Measurements from ENCODE around the gene DNAAF1.
"Not testable (repeated sequence)": the region's sequence is repeated elsewhere in the genome, so short reads cannot be mapped to it uniquely, and the experiment has no call there.

DNAAF1 gene

DNA sequence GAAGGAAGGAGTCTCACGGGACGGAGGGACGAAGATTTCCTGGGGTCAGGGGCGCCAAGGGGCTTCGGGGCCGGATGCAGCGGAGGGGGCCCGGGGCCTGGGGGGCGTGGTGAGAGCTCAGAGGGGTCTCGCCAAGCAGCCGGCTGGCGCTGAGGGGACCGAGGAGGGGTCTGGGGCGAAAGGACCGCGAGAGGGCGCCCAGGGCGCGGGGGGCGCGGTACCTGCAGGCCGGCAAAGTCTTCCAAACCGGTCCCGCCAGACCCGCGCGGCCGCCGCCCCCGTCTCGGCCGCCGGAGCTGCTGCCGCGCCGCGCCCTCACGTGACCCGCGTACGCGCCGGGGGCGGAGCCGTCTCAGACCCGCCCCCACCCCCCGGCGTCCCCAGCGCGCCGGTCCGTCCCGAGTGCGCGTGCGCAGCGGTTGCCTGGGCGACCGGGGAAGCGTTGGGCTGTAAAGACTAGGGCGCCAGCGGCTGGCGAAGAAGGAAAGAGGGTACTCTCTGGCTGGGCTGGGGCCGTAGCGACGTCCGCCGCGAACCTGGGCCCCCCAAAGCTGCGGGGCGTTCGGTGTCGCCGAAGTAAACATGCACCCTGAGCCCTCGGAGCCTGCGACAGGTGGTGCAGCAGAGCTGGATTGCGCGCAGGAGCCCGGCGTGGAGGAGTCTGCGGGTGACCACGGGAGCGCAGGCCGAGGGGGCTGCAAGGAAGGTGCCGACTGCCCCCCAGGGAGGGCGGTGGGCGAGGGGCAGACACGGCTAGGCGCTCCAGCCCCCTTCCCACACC is at the start of gene DNAAF1, which contains the start of gene HSDL1:
Gene DNAAF1, plus strand, starts transcription at position 450 of the 781 bp plus-strand sequence. Its CDS starts 133 bp downstream, at position 583.
Gene HSDL1, minus strand, starts transcription at position 319 of the 781 bp plus-strand sequence. CDS start 13,856 bp downstream, outside the sequence.
- peak; percentile 44 for DNase-seq

- DNase-seq = no peak
These were observed 49.6 kb upstream of the DNAAF1 start for GRCh38 chr16:84095466-84095865.

DNA sequence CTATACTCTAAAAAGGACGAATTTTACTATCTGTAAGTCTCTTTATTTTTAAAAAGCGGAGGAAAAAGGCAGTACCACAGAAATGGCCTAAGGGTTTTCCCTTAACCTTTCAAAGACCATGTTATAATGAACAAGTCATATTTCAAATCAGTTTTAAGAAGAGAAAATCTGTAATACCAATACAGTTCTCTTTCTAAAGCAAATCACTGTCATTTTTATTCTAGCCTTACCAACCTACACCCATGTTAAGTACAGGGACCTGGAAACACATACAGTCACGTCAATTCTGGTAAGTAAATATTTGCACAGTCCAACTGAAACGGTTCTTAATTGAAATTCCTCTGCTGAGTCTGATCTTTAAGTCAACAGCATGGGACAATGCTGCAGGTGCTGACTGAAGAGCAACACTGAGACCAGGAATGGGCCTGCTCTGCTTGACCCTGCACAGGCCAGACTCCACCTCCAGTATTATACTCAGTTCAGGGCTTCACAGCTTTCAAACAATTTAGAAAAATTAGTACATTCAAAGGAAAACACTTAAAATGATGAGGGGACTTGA is 48.6 kb upstream of the DNAAF1 start:
- peak; percentile 78 for DNase-seq

GRCh38 chr16:84098939-84099338 is 46.2 kb upstream of the DNAAF1 start:
- DNase-seq = no peak

DNA sequence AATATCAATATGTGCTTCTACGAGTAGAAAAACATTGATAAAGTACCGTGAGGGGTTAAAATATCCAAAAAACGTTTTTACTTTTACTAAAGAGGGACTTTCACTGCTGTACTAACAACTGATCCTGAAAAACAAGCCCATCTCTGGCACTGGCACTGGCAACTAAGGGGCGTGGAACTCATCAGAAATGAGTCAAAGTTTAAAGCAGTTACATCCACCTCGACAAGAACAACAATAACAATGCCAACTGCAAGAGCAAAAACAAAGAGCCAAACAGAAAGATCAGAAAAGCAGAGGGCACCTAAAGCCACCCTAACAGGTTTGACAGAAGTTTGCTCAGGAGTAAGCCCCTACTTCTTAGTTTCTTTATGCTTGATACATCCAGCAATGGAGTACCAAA is 41.4 kb upstream of the DNAAF1 start:
- no peak for DNase-seq

GRCh38 chr16:84104231-84104630 is 40.9 kb upstream of the DNAAF1 start:
- no peak for DNase-seq

GRCh38 chr16:84105301-84105815 is 39.8 kb upstream of the DNAAF1 start:
- DNase-seq = no peak

DNA sequence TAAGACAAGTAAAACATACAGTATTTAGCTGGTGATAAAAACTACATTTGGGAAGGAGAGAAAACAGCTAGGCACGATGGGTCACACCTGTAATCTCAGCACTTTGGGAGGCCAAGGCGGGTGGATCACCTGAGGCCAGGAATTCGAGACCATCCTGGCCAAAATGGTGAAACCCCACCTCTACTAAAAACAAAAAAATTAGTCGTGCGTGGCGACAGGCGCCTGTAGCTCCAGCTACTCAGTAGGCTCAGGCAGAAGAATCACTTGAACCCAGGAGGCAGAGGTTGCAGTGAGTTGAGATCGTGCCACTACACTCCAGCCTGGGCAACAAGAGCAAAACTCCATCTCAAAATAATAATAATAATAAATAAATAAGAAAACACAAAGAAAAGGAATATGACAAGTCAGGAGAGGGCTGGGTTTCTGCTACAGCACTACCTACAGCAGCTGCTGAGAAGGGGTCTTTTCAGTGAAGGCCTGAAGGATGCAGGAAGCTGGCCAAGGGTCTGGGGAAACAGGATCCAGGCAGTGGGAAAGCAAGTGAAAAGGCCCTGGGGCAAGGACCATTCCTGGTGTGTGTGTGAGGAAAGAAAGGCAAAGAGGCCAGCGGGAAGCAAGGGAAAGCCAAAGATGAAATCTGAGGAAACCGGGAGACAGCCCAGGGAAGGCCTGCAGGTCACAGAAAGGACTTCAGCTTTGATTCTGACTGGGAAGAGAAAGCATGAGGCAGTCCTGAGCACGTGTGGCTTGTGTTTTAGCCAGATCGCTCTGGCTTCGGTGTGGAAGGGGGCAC is 39.0 kb upstream of the DNAAF1 start:
- no peak for DNase-seq

DNA sequence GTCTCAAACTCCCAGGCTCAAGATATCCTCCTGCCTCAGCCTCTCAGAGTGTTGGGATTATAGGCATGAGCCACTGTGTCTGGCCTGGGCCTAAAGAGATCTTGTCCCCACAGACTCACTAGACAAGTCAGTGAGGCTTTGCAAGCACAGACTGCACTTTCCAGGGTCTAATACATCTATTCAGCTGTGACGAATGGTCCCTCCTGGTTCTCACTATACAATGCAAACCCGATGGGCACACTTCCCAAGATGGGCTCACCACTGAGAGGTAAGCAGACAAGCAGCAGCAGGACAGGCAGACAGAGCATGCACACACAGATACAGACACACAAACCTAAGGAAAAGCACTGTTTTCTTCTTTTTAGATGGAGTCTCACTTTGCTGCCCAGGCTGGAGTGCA is 37.2 kb upstream of the DNAAF1 start:
- DNase-seq = no peak

DNA sequence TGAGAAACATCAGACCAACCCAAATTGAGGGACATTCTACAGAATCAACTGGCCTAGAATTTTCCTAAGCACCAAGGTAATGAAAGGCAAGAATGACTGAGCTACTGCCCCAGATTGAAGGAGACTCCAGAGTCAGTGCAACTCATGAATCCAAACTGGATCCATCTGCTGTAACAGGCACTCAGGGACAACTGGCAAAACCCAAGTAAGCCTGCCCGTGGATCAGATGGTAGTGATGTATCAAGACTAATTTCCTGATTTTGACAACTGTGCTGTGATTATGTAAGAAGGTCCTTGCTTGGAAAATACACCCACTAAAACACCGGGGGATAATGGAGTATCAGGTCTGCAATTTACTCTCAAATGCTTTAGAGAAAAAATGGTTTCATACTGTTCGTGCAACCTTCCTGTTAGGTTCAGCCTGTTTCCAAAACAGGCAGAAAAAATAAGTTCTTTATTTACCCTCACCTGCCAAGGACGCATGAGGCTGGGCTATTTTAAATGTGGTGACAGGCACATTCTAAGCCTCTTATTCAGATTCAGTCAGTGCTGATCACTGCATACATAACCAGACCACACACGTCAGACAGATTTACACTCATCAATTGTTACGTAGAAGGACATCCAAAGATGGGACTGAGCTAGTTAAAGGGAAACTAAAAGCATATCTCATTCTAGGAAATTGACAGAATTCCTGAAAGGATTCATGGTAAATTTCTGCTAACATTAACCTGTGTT is 35.3 kb upstream of the DNAAF1 start:
- DNase-seq = no peak

DNA sequence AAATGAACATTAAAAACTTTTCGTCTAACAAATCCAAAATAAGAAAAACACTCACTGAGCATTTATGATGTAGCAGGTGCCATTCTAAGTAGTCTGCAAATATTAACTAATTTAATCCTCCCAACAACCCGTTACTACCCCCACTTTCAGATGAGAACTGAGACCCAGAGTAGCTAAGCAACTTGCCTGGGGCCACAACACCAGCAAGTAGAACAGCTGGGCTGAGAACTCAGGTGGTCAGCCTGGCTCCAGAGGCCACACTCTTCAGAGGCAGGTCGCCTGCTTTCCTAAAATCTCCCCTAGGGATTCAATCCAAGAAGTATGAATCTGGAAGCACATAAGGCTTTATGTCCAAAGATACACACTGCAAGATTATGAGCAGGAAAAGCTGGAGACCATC is 34.6 kb upstream of the DNAAF1 start:
- no peak for DNase-seq

- DNase-seq = no peak
These were observed 33.6 kb upstream of the DNAAF1 start for GRCh38 chr16:84111525-84111924.

- not testable (repeated sequence) for DNase-seq
These were observed 33.2 kb upstream of the DNAAF1 start for GRCh38 chr16:84111949-84112348.

GRCh38 chr16:84115919-84116719 is 29.0 kb upstream of the DNAAF1 start:
- DNase-seq = no peak

DNA sequence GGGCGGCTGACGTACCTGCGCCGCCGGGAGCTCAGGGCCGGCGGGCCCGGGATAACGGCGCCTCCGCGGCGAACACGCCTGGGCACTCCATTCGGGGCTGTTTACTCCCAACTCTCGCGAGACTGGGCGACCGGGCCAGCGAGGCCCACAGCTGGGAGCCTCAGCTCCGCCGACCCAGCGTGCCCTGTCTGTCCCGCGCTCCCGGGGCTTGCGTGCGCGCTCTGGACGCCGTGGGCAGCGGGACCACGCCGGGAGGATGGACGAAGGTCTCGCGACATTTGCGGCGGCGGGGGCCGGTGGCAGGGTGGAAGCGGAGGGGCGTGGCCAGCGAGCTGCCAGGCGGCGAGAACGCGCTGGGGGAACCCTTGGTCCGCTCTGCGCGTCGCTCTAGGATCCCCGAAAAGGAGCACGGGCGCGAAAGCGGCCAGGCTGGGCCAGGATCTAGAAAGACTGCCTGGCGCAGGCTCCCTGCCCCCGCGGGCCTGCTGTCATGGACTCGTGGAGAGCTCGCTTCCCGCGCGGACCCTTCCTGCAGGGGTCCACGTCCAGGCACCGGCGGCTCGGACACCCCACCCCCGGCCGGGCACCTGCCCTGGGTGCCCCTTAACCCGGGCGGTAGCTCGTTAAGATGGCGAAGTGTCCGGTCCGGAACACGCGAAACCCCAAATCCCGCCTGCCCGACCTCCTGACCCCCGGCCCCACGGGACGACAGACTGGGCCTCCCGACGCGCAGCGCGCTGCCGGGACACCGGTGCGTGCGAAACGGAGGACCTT is 28.2 kb upstream of the DNAAF1 start, which contains the start of gene MBTPS1:
Gene MBTPS1, minus strand, starts transcription at position 223 of the 774 bp plus-strand sequence. CDS start 15,159 bp downstream, outside the sequence.
- peak; percentile 79 for DNase-seq

GRCh38 chr16:84117494-84117843 is 27.6 kb upstream of the DNAAF1 start:
- DNase-seq = peak; percentile 14

DNA sequence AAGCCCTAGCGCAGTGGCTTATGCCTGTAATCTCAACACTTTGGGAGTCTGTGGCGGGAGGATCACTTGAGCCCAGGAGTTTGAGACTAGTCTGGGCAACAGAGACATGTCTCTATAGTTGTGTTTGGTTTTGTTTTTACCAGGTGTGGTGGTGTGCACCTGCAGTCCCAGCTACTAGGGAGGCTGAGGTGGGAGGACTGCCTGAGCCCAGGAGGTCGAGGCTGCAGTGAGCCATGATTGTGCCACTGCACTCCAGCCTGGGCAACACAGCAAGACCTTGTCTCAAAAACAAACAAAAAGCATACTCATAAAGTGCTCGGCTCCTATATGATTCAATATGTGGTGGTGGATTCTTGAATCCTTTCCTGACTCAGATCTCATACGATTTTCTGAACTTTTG is 26.8 kb upstream of the DNAAF1 start:
- DNase-seq = not testable (repeated sequence)

DNA sequence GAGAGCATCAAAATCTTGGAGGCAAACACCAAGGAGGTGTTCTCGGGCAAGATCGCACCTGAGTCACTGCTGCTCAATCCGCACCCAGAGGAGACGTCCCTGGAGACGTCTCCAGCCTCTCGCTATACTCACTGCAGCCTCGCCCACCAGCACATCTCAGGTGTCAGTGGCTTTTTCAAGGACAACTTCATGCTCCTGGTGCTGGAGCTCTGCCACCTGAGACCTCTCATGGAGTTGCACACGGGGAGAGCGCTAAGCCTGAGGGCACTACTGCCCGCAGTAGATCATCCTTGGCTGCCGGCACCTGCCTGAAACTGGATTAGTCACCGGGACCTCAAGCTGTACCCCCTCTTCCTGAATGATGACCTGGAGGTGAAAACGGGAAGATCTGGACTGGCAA is 25.7 kb upstream of the DNAAF1 start:
- no peak for DNase-seq

- no peak for DNase-seq
These were observed 25.1 kb upstream of the DNAAF1 start for GRCh38 chr16:84120023-84120422.

DNA sequence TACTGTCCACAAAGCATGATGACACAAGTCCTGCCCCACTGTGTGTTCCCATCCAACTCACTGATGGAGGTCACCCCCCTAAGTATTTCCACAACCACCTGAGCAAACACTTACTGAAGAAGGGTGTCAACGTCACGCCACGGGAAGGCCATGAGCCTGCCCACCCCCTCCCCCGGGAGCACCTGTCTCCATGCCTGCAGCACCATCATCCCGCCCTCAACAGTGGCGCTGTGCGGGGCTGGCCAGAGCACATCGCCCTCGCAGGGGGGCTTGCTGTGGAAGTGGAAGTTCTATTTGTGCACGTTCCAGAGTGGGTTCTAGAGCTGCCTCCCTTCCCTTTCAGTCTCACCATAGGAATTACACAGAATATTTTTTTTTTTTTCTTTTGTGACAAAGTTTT is 24.1 kb upstream of the DNAAF1 start:
- no peak for DNase-seq

Data from NCI-H748 treated with DMSO at 0.1 percent for 48 hours (cell line).